ENCODE results near the gene SPSB4. TPM values are rescaled to one million over a fixed set of nuclear protein-coding genes. Genes with fewer than 3 reads are reported as not detected.

Gene SPSB4
- total RNA-seq, 1 experiment from 2014 or later = 2.2 TPM

GRCh38 chr3:141150081-141150830 lies 99.1 kb downstream of the SPSB4 start:
- no peak for DNase-seq (ENCODE audit: low spot score)

GRCh38 chr3:141150931-141151330 lies 99.8 kb downstream of the SPSB4 start:
- DNase-seq (ENCODE audit: low spot score) = no peak

GRCh38 chr3:141151439-141151838 lies 100.3 kb downstream of the SPSB4 start:
- DNase-seq (ENCODE audit: low spot score) = no peak

GRCh38 chr3:141152130-141152529 lies 101.0 kb downstream of the SPSB4 start:
- no peak for DNase-seq (ENCODE audit: low spot score)

GRCh38 chr3:141152801-141153678 lies 101.9 kb downstream of the SPSB4 start:
- DNase-seq (ENCODE audit: low spot score) = no peak

GRCh38 chr3:141153679-141153966 lies 102.5 kb downstream of the SPSB4 start:
- no peak for DNase-seq (ENCODE audit: low spot score)

- DNase-seq (ENCODE audit: low spot score) = no peak
Measured at GRCh38 chr3:141164852-141165251, 113.7 kb downstream of the SPSB4 start.

- DNase-seq (ENCODE audit: low spot score) = no peak
Measured at GRCh38 chr3:141167681-141168080, 116.5 kb downstream of the SPSB4 start.

GRCh38 chr3:141170678-141171295 lies 119.6 kb downstream of the SPSB4 start:
- no peak for DNase-seq (ENCODE audit: low spot score)

GRCh38 chr3:141174674-141175073 lies 123.5 kb downstream of the SPSB4 start:
- DNase-seq (ENCODE audit: low spot score) = no peak

GRCh38 chr3:141176775-141177174 lies 125.6 kb downstream of the SPSB4 start:
- DNase-seq (ENCODE audit: low spot score) = no peak

- no peak for DNase-seq (ENCODE audit: low spot score)
Measured at GRCh38 chr3:141178026-141178425, 126.9 kb downstream of the SPSB4 start.

- DNase-seq (ENCODE audit: low spot score) = no peak
Measured at GRCh38 chr3:141178551-141178950, 127.4 kb downstream of the SPSB4 start.

GRCh38 chr3:141179983-141180382 lies 128.8 kb downstream of the SPSB4 start:
- no peak for DNase-seq (ENCODE audit: low spot score)

- DNase-seq (ENCODE audit: low spot score) = no peak
Measured at GRCh38 chr3:141181196-141181595, 130.0 kb downstream of the SPSB4 start.

- DNase-seq (ENCODE audit: low spot score) = no peak
Measured at GRCh38 chr3:141181819-141182218, 130.7 kb downstream of the SPSB4 start.

- DNase-seq (ENCODE audit: low spot score) = no peak
Measured at GRCh38 chr3:141183606-141184005, 132.5 kb downstream of the SPSB4 start.

- DNase-seq (ENCODE audit: low spot score) = no peak
Measured at GRCh38 chr3:141184430-141184829, 133.3 kb downstream of the SPSB4 start.

- no peak for DNase-seq (ENCODE audit: low spot score)
Measured at GRCh38 chr3:141191097-141191749, 140.1 kb downstream of the SPSB4 start.

- peak; percentile 94 for DNase-seq (ENCODE audit: low spot score)
Measured at GRCh38 chr3:141192345-141192744, 141.2 kb downstream of the SPSB4 start.

GRCh38 chr3:141193066-141193830 lies 142.1 kb downstream of the SPSB4 start:
- DNase-seq (ENCODE audit: low spot score) = no peak

Measured in H4 (cell line).